Natural killer cell (primary cell): ENCODE results near the gene ITPR1. TPM values are rescaled to one million over a fixed set of nuclear protein-coding genes. Genes with fewer than 3 reads are reported as not detected.

Experiments used
- ATAC-seq, 3 donors: fragments of 150-1000 bp in 2 of 3; fragments of 200-7000 bp in 1 of 3; cut with Tn5 transposase; 1 replicate in 1 of 3; 2 replicates in 2 of 3; pipeline ENCODE4 v1.10.0; 2021; ENCODE audit warnings: mild to moderate bottlenecking in 2 of 3, moderate library complexity in 2 of 3
- DNase-seq, 2 donors: peaks; one replicate each; pipeline versions ENCODE4 v3.0.0 to v3.0.0-alpha.2; 2013 to 2021; ENCODE audit warnings: mixed read lengths in 1 of 2
- H3K27ac ChIP-seq: one replicate; pipeline ENCODE4 v1.5.1; 2013; ENCODE audit warnings: mild to moderate bottlenecking, low read length
- H3K27me3 ChIP-seq: one replicate; pipeline ENCODE4 v1.6.1; 2013; ENCODE audit warnings: low read length; ENCODE audit not compliant: control insufficient read depth, insufficient read depth
- H3K36me3 ChIP-seq: one replicate; pipeline ENCODE4 v1.6.1; 2013; ENCODE audit warnings: low read length; ENCODE audit not compliant: control insufficient read depth, insufficient read depth
- H3K4me1 ChIP-seq: one replicate; pipeline ENCODE4 v1.6.1; 2013; ENCODE audit warnings: low read length; ENCODE audit not compliant: control insufficient read depth, insufficient read depth
- H3K4me3 ChIP-seq: one replicate; pipeline ENCODE4 v1.5.1; 2013; ENCODE audit warnings: low read length
- H3K9me3 ChIP-seq: one replicate; pipeline ENCODE4 v1.6.1; 2013; ENCODE audit warnings: low read length; ENCODE audit not compliant: control insufficient read depth, insufficient read depth
- H3K27ac Mint-ChIP-seq, 2 donors: one replicate each; pipeline ENCODE4 v1.8.0; 2022; ENCODE audit warnings: mild to moderate bottlenecking in 2 of 2, mixed read lengths in 2 of 2, moderate library complexity in 1 of 2
- H3K27me3 Mint-ChIP-seq, 2 donors: one replicate each; pipeline ENCODE4 v1.8.0; 2022; ENCODE audit warnings: low read depth in 2 of 2, mixed read lengths in 2 of 2
- H3K36me3 Mint-ChIP-seq: one replicate; pipeline ENCODE4 v1.8.0; 2022; ENCODE audit warnings: mixed read lengths
- H3K4me1 Mint-ChIP-seq, 2 donors: one replicate each; pipeline ENCODE4 v1.8.0; 2022; ENCODE audit warnings: mixed read lengths in 2 of 2
- H3K4me3 Mint-ChIP-seq: one replicate; pipeline ENCODE4 v1.8.0; 2022; ENCODE audit warnings: mild to moderate bottlenecking, moderate library complexity, mixed read lengths
- H3K9me3 Mint-ChIP-seq, 2 donors: one replicate each; pipeline ENCODE4 v1.8.0; 2022; ENCODE audit warnings: mixed read lengths in 2 of 2
- WGBS: methylation state at CpG from one replicate; pipeline ENCODE4 v1.1.7; 2013; ENCODE audit warnings: missing lambda C conversion rate; ENCODE audit not compliant: insufficient coverage; 5-methylcytosine and 5-hydroxymethylcytosine counted together
- intact Hi-C: fragments of 100-400 bp; cut with micrococcal nuclease; formaldehyde crosslinking; loops from one replicate; pipeline ENCODE4 v1.14.2; 2022
- total RNA-seq, 4 donors: library from RNA; stranded (reverse); fragments of 120-200 nt in 1 of 4; gene quantifications; one replicate each; pipeline versions ENCODE4 v1.2.3 to v1.2.4, GENCODE V29; 2013 to 2022
- TF ChIP-seq, protein P1 (sequence below): fragments of 200-600 bp; IDR thresholded peaks from one replicate; pipeline ENCODE4 v1.8.0; 2022; ENCODE audit warnings: antibody characterized with exemption

The ITPR1 gene
- total RNA-seq, 3 donors from 2014 or later (not counting 1 experiment from before 2014, with no cell fraction given), result 86.7 to 123 (median 94.8) TPM

- peak overlapping the region; percentile 65 to 97 for H3K27ac Mint-ChIP-seq
- peaks cover 69 to 86% of the 10 kb centered on the region in 2 donors for H3K4me1 Mint-ChIP-seq
- H3K9me3 Mint-ChIP-seq, result no peaks in the 10 kb centered on the region
- Histone ChIP-seq H3K36me3 (peaks cover 4% of the 10 kb centered on the region), H3K4me1 (peaks cover 57% of the 10 kb centered on the region), H3K27ac (no peak overlapping the region), H3K4me3 (no peak overlapping the region), H3K27me3 (no peaks in the 10 kb centered on the region), H3K9me3 (no peaks in the 10 kb centered on the region)
- no peak for ATAC-seq
- intact Hi-C loops, result loop anchor here (2.0 kb wide), 1 partner anchor 65 kb away; no protein-coding TSS in a partner anchor
- TF ChIP-seq, protein P1, sequence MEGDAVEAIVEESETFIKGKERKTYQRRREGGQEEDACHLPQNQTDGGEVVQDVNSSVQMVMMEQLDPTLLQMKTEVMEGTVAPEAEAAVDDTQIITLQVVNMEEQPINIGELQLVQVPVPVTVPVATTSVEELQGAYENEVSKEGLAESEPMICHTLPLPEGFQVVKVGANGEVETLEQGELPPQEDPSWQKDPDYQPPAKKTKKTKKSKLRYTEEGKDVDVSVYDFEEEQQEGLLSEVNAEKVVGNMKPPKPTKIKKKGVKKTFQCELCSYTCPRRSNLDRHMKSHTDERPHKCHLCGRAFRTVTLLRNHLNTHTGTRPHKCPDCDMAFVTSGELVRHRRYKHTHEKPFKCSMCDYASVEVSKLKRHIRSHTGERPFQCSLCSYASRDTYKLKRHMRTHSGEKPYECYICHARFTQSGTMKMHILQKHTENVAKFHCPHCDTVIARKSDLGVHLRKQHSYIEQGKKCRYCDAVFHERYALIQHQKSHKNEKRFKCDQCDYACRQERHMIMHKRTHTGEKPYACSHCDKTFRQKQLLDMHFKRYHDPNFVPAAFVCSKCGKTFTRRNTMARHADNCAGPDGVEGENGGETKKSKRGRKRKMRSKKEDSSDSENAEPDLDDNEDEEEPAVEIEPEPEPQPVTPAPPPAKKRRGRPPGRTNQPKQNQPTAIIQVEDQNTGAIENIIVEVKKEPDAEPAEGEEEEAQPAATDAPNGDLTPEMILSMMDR, result no peak
- H3K36me3 Mint-ChIP-seq, result no peaks in the 10 kb centered on the region
- H3K27me3 Mint-ChIP-seq, result no peaks in the 10 kb centered on the region
- no peak overlapping the region for H3K4me3 Mint-ChIP-seq
- WGBS, result 96% methylated on average over 24 of the region's 26 CpGs
- no peak for DNase-seq
Measured at GRCh38 chr3:4823986-4824925, 331.1 kb downstream of the ITPR1 start.

DNA sequence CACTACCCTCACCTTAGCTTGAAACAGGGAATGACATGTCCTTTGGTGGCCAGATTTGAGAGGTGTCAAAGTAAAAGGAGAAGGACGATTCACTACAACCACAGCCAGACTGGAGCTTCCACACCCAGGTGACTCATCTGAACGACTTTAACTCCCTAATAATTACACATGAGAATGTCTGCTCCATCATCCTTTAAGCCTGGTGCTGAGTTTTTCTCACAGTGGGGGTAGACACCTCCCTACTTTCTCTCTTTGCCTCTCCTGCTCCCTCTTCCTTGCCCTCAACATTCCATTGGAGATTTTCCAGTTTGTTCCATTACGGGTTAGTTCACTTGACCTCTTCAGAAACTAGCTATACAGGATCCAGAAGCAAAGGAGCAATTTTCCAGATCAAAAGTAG lies 331.8 kb downstream of the ITPR1 start:
- Histone ChIP-seq H3K9me3 (no peaks in the 10 kb centered on the region), H3K4me1 (peaks cover 61% of the 10 kb centered on the region), H3K27ac (no peak overlapping the region), H3K27me3 (no peaks in the 10 kb centered on the region), H3K4me3 (no peak overlapping the region), H3K36me3 (no peaks in the 10 kb centered on the region)
- DNase-seq, result no peak
- TF ChIP-seq, protein P1, result no peak
- no peak for ATAC-seq
- 49% methylated on average over 3 of the region's 3 CpGs for WGBS
- intact Hi-C loops, result no loop called here
- peaks cover 74 to 86% of the 10 kb centered on the region in 2 donors for H3K4me1 Mint-ChIP-seq
- H3K4me3 Mint-ChIP-seq, result no peak overlapping the region
- H3K9me3 Mint-ChIP-seq, result no peaks in the 10 kb centered on the region
- H3K36me3 Mint-ChIP-seq, result no peaks in the 10 kb centered on the region
- H3K27me3 Mint-ChIP-seq, result no peaks in the 10 kb centered on the region
- peak overlapping the region; percentile 65 to 76 for H3K27ac Mint-ChIP-seq

DNA sequence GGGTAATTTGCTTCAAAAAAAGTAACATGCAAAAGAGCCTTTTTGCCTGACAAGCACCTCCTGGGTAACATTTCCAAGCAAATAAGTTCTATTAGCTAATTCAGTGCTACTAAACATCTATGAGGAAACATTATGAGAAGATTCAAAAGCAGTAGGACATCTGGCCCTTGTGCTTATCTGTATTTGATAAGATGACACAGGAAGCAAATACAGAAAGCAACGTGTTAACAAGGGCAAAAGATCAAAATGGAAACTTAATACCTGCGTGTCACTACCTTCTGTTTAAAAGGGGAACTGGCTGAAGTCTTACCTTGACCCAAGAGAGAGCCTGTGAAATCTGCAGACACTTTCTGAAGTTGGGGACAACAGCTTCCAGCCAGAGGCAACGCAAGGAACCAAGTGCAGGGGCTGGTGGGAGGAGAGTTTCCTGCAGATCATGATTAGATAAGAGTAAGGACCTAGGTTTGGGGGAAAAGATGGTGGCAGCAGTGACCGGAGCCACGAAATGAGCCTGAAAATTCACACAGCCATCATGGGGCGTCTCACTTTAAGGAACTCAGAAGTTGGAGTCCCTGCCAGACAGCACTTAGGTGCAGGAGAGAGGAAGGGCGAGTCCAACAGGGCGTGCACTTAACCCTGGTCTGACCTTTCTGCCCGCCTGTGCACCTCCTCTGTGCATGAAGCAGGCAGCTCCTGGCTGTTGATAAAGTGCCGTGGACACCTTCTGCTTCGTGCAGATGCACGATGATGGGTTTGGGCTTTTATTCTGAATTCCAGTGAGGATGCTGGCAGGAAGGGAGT lies 332.5 kb downstream of the ITPR1 start:
- Histone ChIP-seq H3K4me1 (peaks cover 68% of the 10 kb centered on the region), H3K27ac (no peak overlapping the region), H3K9me3 (no peaks in the 10 kb centered on the region), H3K36me3 (no peaks in the 10 kb centered on the region), H3K27me3 (no peaks in the 10 kb centered on the region), H3K4me3 (no peak overlapping the region)
- H3K27ac Mint-ChIP-seq, result peak overlapping the region; percentile 65 to 76
- TF ChIP-seq, protein P1, result no peak
- intact Hi-C loops, result no loop called here
- DNase-seq (peak in 1 of 2 donors; percentile 45), ATAC-seq (no peak)
- H3K36me3 Mint-ChIP-seq, result peaks cover under 1% of the 10 kb centered on the region
- no peaks in the 10 kb centered on the region for H3K9me3 Mint-ChIP-seq
- peaks cover 78 to 84% of the 10 kb centered on the region in 2 donors for H3K4me1 Mint-ChIP-seq
- 37% methylated on average over 12 of the region's 12 CpGs for WGBS
- H3K27me3 Mint-ChIP-seq, result no peaks in the 10 kb centered on the region
- peak overlapping the region; percentile 68 for H3K4me3 Mint-ChIP-seq
